Smooth muscle cell (in vitro differentiated cells): ENCODE measurements around the gene MBP. TPM values are rescaled to one million over a fixed set of nuclear protein-coding genes. Genes with fewer than 3 reads are reported as not detected.

Source experiments
- DNase-seq: peaks from one replicate; lab custom pipeline; 2025; ENCODE audit not compliant: unreplicated experiment; lab: John Stamatoyannopoulos, UW
- H2AFZ ChIP-seq: fragments of 200-600 bp; sonication (generic); 2 replicates; pipeline ENCODE4 v1.6.0; 2016; ENCODE audit warnings: antibody characterized with exemption, low read depth, mild to moderate bottlenecking
- H3F3A ChIP-seq: fragments of 200-600 bp; sonication (generic); 2 replicates; pipeline ENCODE4 v1.6.0; 2017; ENCODE audit warnings: antibody characterized with exemption, low read depth
- H3K27ac ChIP-seq: fragments of 200-600 bp; sonication (generic); 2 replicates; pipeline ENCODE4 v1.5.1; 2016; ENCODE audit warnings: low read depth, mild to moderate bottlenecking
- H3K27me3 ChIP-seq: fragments of 200-600 bp; sonication (generic); 2 replicates; pipeline ENCODE4 v1.6.1; 2016; ENCODE audit warnings: low read depth, mild to moderate bottlenecking
- H3K36me3 ChIP-seq: fragments of 200-600 bp; sonication (generic); 2 replicates; pipeline ENCODE4 v1.5.1; 2016; ENCODE audit warnings: low read depth
- H3K4me1 ChIP-seq: fragments of 200-600 bp; sonication (generic); 2 replicates; pipeline ENCODE4 v1.5.1; 2016; ENCODE audit warnings: low read depth
- H3K4me2 ChIP-seq: fragments of 200-600 bp; sonication (generic); 2 replicates; pipeline ENCODE4 v1.6.0; 2016; ENCODE audit warnings: mild to moderate bottlenecking
- H3K4me3 ChIP-seq: fragments of 200-600 bp; sonication (generic); 2 replicates; pipeline ENCODE4 v1.5.1; 2016; ENCODE audit warnings: mild to moderate bottlenecking
- H3K79me2 ChIP-seq: fragments of 200-600 bp; sonication (generic); 2 replicates; pipeline ENCODE4 v1.6.0; 2016; ENCODE audit warnings: low read depth, mild to moderate bottlenecking
- H3K9ac ChIP-seq: fragments of 200-600 bp; sonication (generic); 2 replicates; pipeline ENCODE4 v1.6.0; 2016; ENCODE audit warnings: low read depth
- H3K9me3 ChIP-seq: fragments of 200-600 bp; sonication (generic); replicated peaks from 2 replicates; pipeline ENCODE4 v1.5.1; 2016; ENCODE audit warnings: low read depth
- H4K20me1 ChIP-seq: fragments of 200-600 bp; sonication (generic); 2 replicates; pipeline ENCODE4 v1.6.0; 2016; ENCODE audit warnings: low read depth
- WGBS: methylation state at CpG from one replicate; pipeline ENCODE4 v1.1.7; 2016; ENCODE audit warnings: low lambda C conversion rate; 5-methylcytosine and 5-hydroxymethylcytosine counted together
- polyA plus RNA-seq: library from polyadenylated mRNA; unstranded; fragments of >200 nt; fragmentation: Nextera tagmentation; extraction: Ambion mirVana; gene quantifications from 2 replicates; pipeline ENCODE4 v1.2.1, GENCODE V29; 2016
- total RNA-seq: library from RNA; depleted of rRNA; stranded (reverse); fragments of >200 nt; gene quantifications from 2 replicates; pipeline ENCODE4 v1.2.3, GENCODE V29; 2014
- TF ChIP-seq, protein P1 (sequence below): fragments of 200-600 bp; sonication (generic); IDR thresholded peaks from 2 replicates; pipeline ENCODE4 v1.5.1; 2017; ENCODE audit warnings: borderline replicate concordance, mild to moderate bottlenecking, antibody characterized with exemption; ENCODE audit not compliant: insufficient read depth, poor library complexity, severe bottlenecking

MBP gene
- total and polyA plus RNA-seq, 2 experiments from 2014 or later, result 1.4 to 5.1 TPM

DNA sequence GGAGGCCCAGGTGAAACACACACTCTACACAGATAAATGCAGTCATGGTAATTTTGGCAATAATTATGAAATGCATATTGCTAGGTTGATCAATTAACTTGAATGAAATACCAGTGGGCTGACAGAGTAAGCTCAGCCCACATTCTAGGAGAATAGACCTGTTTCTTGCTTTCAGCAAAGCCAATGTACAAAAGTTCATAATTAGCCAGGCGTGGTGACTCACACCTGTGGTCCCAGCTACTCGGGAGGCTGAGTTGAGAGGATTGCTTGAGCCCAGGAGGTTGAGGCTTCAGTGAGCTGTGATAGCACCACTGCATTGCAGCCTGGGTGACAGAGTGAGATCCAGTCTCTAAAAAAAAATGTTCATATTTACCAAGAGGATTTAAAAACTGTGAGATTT is 15.7 kb upstream of the MBP start:
- Histone ChIP-seq H3K9me3 (no peaks in the 10 kb centered on the region), H3K4me1 (no peaks in the 10 kb centered on the region), H3K27ac (no peak overlapping the region), H3K79me2 (no peaks in the 10 kb centered on the region), H3F3A (no peaks in the 10 kb centered on the region), H3K4me3 (no peak overlapping the region), H4K20me1 (no peaks in the 10 kb centered on the region), H3K4me2 (no peak overlapping the region), H3K27me3 (no peaks in the 10 kb centered on the region), H3K36me3 (no peaks in the 10 kb centered on the region), H2AFZ (no peak overlapping the region), H3K9ac (no peak overlapping the region)
- no peak for DNase-seq
- TF ChIP-seq, protein P1, sequence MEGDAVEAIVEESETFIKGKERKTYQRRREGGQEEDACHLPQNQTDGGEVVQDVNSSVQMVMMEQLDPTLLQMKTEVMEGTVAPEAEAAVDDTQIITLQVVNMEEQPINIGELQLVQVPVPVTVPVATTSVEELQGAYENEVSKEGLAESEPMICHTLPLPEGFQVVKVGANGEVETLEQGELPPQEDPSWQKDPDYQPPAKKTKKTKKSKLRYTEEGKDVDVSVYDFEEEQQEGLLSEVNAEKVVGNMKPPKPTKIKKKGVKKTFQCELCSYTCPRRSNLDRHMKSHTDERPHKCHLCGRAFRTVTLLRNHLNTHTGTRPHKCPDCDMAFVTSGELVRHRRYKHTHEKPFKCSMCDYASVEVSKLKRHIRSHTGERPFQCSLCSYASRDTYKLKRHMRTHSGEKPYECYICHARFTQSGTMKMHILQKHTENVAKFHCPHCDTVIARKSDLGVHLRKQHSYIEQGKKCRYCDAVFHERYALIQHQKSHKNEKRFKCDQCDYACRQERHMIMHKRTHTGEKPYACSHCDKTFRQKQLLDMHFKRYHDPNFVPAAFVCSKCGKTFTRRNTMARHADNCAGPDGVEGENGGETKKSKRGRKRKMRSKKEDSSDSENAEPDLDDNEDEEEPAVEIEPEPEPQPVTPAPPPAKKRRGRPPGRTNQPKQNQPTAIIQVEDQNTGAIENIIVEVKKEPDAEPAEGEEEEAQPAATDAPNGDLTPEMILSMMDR, result no peak
- 62% methylated on average over 2 of the region's 2 CpGs for WGBS

DNA sequence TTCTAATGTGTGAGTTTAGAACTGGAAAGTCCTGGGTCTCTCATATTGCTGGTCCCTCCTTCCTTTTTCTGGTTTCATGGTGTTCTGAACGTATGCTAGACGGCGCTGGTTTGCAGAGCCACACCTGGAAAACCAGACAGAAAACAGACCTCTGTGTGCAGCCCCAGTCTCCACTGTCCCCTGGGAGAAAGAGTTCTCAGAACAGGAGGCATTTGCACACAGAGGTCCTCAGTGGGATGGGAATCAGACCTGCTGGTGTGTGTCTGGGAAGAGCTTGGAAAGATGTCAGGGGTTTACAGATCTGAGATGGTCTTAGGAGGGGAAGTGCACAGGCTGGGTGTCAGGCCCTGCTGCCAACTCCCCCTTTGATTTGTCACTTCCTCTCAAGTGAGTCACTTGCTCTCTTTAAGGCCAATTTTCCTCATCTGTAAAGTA is 14.9 kb upstream of the MBP start:
- H3K9me3 ChIP-seq, result no peaks in the 10 kb centered on the region
- H4K20me1 ChIP-seq, result no peaks in the 10 kb centered on the region
- H3K9ac ChIP-seq, result no peak overlapping the region
- 91% methylated on average over 3 of the region's 3 CpGs for WGBS
- H2AFZ ChIP-seq, result no peak overlapping the region
- no peak for DNase-seq
- no peaks in the 10 kb centered on the region for H3K27me3 ChIP-seq
- H3K36me3 ChIP-seq, result no peaks in the 10 kb centered on the region
- no peak overlapping the region for H3K4me2 ChIP-seq
- TF ChIP-seq, protein P1, result no peak
- no peaks in the 10 kb centered on the region for H3K4me1 ChIP-seq
- H3F3A ChIP-seq, result no peaks in the 10 kb centered on the region
- no peak overlapping the region for H3K27ac ChIP-seq
- no peaks in the 10 kb centered on the region for H3K79me2 ChIP-seq
- H3K4me3 ChIP-seq, result no peak overlapping the region

DNA sequence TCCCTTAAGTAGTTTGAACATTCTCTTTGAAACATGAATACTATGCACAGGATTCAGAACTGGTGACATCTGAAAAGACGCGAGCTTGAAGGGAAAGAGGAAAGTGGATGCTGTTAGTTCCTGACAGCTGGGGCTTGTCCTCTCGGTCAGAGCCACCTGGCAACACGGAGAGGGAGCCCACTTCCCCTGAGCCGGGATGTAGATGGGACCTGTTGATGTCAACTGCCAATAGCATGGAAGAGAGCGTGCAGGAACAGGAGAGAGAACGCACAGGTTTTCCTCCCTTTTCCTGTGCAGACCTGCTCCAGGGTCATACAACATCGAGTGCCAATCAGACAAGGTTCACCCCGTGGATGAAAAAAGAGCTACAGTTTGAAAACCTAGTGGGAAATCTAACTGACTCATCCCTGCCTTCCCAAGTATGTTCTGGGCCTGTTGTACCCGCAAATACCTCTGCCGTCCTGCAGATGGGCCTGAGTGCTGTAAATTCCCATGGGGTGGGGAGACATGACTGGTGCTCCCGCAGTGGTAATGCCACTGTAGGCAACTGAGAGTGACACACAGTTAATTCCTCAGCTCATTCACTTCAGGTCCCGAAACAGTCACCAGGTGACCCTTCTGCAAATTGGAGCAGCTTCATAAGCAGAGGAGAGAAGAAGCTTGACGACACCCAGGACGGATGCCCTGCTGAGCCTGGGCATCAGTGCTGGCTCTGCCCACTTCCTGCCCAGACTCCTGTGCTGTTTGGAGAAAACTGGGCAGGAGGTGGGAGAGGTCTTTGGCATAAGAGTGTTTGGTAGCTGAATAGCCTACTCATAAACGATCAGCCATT is 13.9 kb upstream of the MBP start:
- H3K9ac ChIP-seq, result no peak overlapping the region
- H3K4me3 ChIP-seq, result no peak overlapping the region
- H3F3A ChIP-seq, result no peaks in the 10 kb centered on the region
- TF ChIP-seq, protein P1, result no peak
- H3K27ac ChIP-seq, result no peak overlapping the region
- 83% methylated on average over 16 of the region's 16 CpGs for WGBS
- H3K4me1 ChIP-seq, result no peaks in the 10 kb centered on the region
- H3K79me2 ChIP-seq, result no peaks in the 10 kb centered on the region
- no peak for DNase-seq
- H3K36me3 ChIP-seq, result no peaks in the 10 kb centered on the region
- H2AFZ ChIP-seq, result no peak overlapping the region
- no peak overlapping the region for H3K4me2 ChIP-seq
- no peaks in the 10 kb centered on the region for H3K9me3 ChIP-seq
- no peaks in the 10 kb centered on the region for H4K20me1 ChIP-seq
- no peaks in the 10 kb centered on the region for H3K27me3 ChIP-seq
